Fibroblast of pulmonary artery (primary cell): ENCODE results near the gene APOL1.

Experiments
- DNase-seq: peaks from one replicate; pipeline ENCODE4 v3.0.0-alpha.2; 2010; ENCODE audit warnings: low read depth
- H3K4me3 ChIP-seq: replicated peaks from 2 replicates; pipeline ENCODE4 v1.5.1; 2011; ENCODE audit warnings: low read depth, mild to moderate bottlenecking, control low read depth, low read length, moderate library complexity
- TF ChIP-seq, protein P1 (sequence below): IDR thresholded peaks from 2 replicates; pipeline ENCODE4 v1.5.1; 2011; ENCODE audit warnings: mild to moderate bottlenecking, control low read depth, low read length, inconsistent platforms; ENCODE audit errors: missing control alignments

Gene APOL1

DNA sequence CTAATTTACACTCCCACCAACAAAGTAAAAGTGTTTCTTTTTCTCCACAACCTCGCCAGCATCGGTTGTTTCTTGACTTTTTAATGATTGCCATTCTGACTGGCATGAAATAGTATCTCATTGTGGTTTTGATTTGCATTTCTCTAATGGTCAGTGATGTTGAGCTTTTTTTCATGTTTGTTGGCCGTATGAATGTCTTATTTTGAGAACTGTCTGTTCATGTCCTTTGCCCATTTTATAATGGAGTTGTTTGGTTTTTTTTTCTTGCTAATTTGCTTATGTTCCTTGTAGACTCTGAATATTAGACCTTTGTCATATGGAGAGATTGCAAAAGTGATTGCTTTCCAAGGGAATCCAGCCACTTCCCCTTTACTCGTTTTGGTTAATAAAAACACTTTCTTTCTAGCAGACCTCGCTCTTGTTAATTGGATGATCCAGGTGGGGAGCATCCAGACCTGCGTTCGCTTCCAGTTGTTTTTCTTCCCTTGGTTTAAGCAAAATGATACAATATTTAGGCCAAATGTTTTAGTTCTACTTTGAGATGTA lies 34.2 kb upstream of the APOL1 start:
- no peak overlapping the region for H3K4me3 ChIP-seq
- TF ChIP-seq, protein P1, sequence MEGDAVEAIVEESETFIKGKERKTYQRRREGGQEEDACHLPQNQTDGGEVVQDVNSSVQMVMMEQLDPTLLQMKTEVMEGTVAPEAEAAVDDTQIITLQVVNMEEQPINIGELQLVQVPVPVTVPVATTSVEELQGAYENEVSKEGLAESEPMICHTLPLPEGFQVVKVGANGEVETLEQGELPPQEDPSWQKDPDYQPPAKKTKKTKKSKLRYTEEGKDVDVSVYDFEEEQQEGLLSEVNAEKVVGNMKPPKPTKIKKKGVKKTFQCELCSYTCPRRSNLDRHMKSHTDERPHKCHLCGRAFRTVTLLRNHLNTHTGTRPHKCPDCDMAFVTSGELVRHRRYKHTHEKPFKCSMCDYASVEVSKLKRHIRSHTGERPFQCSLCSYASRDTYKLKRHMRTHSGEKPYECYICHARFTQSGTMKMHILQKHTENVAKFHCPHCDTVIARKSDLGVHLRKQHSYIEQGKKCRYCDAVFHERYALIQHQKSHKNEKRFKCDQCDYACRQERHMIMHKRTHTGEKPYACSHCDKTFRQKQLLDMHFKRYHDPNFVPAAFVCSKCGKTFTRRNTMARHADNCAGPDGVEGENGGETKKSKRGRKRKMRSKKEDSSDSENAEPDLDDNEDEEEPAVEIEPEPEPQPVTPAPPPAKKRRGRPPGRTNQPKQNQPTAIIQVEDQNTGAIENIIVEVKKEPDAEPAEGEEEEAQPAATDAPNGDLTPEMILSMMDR: no peak
- no peak for DNase-seq

GRCh38 chr22:36220451-36220921 lies 32.4 kb upstream of the APOL1 start:
- DNase-seq: peak; percentile 57
- no peak overlapping the region for H3K4me3 ChIP-seq

GRCh38 chr22:36221799-36222751 lies 30.9 kb upstream of the APOL1 start:
- peak; percentile 53 for DNase-seq
- H3K4me3 ChIP-seq: no peak overlapping the region
- TF ChIP-seq, protein P1: peak; percentile 80

More at GRCh38 chr22:36220451-36220921, 32.4 kb upstream of the APOL1 start:
- TF ChIP-seq, protein P1: no peak

- DNase-seq: no peak
- TF ChIP-seq, protein P1: no peak
- no peak overlapping the region for H3K4me3 ChIP-seq
These were observed 30.0 kb upstream of the APOL1 start for GRCh38 chr22:36222887-36223450.

GRCh38 chr22:36223504-36223903 lies 29.4 kb upstream of the APOL1 start:
- TF ChIP-seq, protein P1: no peak
- no peak for DNase-seq
- H3K4me3 ChIP-seq: no peak overlapping the region

GRCh38 chr22:36224245-36224644 lies 28.7 kb upstream of the APOL1 start:
- TF ChIP-seq, protein P1: no peak

More at GRCh38 chr22:36224245-36224644, 28.7 kb upstream of the APOL1 start:
- H3K4me3 ChIP-seq: no peak overlapping the region
- no peak for DNase-seq
